GM18507 (cell line): ENCODE measurements around the gene KDM2A.

Experiments
- DNase-seq: peaks from one replicate; pipeline ENCODE4 v3.0.0; 2011; ENCODE audit warnings: low read depth; ENCODE audit not compliant: insufficient read length; ENCODE audit errors: extremely low spot score
- FAIRE-seq: peaks from 2 replicates; lab custom pipeline; 2011; peaks lifted over from hg19 to GRCh38; lab: Jason Lieb, UNC

KDM2A gene

DNA sequence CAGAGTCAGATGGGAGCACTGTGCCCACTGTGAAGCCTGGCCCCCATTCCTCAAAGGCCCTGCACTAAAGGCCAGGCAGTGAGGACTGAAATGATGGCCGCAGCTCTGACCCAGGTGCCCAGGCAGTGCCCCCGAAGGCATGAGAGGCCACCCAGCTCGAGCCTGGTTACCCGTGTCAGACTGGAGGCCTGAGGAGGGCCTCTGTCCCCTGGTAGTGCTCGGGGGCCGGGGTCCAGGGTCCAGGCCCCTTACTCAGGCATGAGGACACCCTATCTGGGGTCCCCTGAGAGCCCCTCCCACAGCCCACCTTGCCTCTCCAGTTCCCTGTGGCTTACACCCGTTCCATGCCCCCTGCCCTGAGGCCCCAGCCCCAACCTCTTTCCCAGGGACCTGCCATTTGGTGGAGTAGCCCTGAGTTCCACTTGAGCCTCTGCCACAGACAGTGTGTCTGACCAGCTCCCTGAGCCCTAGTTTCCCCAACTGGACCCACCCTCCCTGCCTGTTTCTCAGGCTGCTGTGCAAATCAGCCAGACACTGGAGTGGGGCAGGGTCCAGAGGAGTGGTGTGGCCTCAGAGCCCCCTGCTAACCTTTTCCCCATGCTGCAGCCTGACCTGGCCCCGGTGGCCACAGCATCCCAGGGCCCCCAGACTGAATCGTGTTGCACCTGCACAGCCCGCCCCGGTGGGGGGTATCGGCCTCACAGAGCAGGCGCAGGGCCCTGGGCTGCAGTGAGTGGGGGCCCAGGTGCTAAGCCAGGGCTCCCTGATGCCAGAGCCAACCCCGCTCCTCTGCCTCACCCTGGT is 159.3 kb downstream of the KDM2A start:
- DNase-seq (no peak), FAIRE-seq (no peak)

DNA sequence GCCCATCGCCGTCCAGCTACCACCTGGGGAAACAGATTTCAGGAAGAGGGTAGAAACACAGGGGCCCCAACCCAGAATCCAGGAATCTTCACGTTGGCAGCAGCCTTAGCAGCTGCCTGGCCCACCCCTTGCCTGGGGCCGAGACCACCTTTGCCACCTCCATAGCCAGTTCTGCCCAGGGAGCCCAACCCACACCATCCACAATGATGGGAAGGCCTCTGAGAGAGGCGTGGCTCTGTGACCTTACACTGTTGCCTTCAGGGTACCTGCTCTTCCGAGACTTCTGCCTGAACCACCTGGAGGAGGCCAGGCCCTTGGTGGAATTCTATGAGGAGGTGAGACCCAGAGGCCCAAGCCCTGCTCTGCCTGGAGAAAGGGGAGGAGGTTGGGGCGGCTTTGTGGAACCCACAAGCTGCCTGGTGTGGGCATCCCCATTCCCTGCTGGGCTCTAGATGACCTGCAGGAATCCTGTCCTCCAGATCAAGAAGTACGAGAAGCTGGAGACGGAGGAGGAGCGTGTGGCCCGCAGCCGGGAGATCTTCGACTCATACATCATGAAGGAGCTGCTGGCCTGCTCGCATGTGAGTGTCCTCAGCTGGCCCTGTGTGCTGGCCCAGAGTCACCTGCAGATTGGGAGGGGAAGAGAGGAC is 160.0 kb downstream of the KDM2A start:
- DNase-seq (no peak), FAIRE-seq (no peak)

DNA sequence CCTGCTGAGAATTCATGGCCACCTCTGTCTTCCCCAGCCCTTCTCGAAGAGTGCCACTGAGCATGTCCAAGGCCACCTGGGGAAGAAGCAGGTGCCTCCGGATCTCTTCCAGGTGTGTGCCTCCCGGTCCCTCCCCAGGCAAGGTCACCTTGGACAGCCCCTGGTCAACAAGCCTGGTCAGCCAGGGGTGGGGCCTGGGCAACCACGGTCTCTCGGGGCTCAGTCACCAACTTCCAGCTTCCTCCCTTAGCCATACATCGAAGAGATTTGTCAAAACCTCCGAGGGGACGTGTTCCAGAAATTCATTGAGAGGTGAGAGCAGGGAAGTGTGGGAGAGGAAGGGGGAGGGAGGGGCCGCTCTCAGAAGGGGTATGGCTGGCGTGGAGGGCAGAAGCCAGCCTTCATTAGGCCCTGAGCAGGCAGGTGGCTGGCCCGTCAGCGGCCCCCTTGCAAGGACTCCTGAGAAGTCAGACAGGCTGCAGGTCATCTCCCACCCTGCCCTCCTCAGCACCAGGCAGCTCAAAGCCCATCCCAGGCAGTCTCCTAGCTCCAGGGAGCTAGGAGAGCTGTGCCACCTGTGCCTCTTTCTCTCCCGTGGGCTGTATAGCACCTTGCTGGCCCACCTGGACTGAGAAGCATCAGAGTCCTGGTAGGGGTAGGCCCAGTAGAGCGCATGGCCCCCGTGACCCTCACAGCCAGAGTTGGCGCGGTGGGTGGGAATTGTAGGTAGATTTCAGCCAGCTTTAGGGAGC is 160.7 kb downstream of the KDM2A start:
- DNase-seq = no peak

DNA sequence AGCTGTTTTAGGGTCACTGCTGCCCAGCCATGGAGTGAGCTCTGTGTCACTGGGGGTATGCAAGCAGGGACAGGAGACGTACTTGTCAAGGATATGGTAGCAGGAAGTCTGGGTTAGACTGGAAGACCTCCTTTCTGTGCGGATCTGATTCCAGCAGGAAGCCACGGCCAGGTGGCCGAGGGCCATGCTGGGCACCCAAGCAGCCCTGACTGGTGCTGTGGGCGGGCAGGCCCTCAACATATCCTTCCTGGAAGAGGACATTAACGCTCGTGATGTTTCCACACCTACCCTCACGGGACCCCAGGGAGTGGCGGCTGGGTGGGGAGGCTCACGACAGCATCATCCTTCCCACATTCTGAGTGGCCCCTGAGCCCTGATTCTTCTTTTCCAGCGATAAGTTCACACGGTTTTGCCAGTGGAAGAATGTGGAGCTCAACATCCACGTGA is 161.3 kb downstream of the KDM2A start:
- DNase-seq = no peak
- no peak for FAIRE-seq

More for the DNA sequence above, 160.7 kb downstream of the KDM2A start:
- no peak for FAIRE-seq

DNA sequence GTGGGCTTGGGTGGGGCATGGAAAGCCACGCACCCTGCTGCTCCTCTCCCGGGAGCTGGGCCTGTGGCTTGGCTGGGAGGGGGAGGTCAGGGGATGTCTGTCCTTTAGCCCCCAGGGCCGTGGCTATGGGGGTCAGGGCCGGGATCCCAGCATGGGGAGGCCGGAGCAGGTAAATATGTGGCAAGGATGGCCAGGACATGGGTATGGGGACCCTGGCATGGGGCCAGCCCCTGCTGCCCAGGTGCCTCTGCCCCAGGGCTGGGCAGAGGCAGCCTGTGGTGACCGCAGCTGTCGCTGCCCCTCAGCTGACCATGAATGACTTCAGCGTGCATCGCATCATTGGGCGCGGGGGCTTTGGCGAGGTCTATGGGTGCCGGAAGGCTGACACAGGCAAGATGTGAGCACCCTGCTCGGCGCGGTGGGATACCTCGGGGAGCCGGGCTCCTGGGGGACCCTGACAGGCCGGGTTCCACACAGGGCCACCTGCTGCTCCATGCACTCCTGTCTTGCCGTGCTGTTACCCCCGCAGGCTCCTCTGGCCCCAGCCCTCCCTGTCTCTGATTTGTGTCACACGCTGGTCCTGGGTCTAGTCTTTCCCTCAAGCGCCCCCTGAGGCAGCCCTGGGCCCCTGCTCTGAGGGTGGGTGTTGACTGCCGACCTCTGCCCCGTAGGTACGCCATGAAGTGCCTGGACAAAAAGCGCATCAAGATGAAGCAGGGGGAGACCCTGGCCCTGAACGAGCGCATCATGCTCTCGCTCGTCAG is 161.9 kb downstream of the KDM2A start:
- FAIRE-seq (no peak), DNase-seq (no peak)

DNA sequence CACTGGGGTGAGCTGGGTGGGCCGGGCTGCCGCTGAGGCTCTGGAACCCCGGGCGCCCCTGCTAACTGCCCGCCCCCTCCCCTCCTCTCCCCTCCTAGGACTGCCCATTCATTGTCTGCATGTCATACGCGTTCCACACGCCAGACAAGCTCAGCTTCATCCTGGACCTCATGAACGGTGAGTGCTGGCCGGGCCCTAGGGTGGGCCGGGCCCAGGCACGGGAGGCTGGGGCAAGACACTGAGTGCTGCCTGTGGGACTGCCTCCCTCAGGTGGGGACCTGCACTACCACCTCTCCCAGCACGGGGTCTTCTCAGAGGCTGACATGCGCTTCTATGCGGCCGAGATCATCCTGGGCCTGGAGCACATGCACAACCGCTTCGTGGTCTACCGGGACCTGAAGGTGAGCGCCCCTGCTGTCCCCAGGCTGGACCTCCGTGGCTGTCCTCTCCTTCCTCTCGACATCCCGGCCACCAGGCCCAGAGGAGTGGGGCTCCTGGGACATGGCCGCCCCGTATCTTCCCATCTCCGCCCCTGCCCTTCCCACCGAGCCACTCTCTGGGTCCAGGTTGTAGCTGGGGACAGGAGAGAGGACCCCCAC is 162.6 kb downstream of the KDM2A start:
- FAIRE-seq = no peak
- no peak for DNase-seq

DNA sequence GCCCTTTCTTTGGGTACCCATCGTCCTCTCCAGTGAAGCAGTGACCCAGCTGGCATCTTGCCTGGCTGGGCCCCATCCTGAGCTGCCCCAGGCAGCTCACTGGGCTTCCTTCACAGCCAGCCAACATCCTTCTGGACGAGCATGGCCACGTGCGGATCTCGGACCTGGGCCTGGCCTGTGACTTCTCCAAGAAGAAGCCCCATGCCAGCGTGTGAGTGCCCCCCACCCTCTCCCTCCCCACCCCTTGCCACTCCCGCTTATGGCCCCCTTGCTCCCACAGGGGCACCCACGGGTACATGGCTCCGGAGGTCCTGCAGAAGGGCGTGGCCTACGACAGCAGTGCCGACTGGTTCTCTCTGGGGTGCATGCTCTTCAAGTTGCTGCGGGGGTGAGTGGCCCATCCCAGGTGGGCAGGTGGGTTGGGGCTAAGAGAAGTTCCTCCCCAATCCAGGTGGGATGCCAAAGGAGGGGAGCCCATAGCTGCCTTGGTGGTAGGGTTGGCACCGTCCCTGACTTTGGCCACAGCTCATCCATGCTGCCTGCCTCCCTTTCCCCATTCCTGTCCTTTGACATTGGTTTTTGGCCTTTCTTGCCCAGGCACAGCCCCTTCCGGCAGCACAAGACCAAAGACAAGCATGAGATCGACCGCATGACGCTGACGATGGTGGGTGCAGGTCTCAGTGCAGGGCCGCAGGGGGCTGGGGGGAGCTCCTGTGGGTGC is 163.3 kb downstream of the KDM2A start:
- FAIRE-seq (no peak), DNase-seq (no peak)

DNA sequence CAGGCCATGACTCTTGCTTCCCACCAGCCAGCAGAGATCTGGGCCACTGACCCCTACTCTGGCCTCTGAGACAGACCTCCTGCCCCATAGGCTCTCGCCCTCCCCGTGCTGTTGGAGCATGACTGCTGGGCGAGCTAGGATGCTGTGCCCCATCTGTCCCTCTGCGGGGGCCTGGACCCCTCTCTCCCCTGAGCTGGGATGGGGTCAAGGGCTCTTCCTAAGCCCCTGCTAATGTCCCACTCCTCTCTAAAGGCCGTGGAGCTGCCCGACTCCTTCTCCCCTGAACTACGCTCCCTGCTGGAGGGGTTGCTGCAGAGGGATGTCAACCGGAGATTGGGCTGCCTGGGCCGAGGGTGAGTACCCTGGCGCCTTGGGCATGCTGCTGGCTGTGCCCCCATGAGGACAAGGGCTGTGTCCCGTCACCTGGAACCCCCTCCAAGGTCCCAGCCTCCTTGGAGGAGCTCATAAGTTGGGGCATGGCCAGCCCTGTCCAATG is 163.9 kb downstream of the KDM2A start:
- FAIRE-seq (no peak), DNase-seq (no peak)

DNA sequence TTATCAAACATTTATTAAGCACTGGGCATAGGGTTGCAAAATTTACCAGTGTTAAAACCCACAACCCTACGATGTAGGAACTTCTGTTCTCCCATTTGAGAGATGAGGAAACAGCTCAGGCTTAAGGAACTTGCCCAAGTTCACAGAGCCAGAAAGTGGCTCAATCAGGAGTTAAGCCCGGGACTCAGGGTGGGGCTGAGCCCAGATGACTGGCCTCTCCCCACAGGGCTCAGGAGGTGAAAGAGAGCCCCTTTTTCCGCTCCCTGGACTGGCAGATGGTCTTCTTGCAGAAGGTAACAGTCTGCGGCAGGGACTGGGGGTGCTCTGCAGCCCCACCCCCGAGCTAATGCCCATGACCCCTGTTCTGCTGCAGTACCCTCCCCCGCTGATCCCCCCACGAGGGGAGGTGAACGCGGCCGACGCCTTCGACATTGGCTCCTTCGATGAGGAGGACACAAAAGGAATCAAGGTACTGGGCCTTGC is 164.5 kb downstream of the KDM2A start:
- FAIRE-seq (no peak), DNase-seq (no peak)

DNA sequence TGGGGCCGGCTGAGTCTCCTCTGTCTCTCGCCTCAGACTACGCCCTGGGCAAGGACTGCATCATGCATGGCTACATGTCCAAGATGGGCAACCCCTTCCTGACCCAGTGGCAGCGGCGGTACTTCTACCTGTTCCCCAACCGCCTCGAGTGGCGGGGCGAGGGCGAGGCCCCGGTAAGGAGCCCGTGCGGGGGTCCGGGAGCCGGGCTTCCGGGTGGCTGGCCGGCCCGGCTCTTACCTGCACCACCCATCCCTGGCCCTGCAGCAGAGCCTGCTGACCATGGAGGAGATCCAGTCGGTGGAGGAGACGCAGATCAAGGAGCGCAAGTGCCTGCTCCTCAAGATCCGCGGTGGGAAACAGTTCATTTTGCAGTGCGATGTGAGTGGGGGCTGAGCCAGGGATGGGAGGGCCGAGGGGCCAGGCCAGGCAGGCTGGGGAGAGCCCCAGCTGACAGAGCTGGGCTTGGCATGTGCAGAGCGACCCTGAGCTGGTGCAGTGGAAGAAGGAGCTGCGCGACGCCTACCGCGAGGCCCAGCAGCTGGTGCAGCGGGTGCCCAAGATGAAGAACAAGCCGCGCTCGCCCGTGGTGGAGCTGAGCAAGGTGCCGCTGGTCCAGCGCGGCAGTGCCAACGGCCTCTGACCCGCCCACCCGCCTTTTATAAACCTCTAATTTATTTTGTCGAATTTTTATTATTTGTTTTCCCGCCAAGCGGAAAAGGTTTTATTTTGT is 165.9 kb downstream of the KDM2A start:
- DNase-seq = no peak
- no peak for FAIRE-seq

DNA sequence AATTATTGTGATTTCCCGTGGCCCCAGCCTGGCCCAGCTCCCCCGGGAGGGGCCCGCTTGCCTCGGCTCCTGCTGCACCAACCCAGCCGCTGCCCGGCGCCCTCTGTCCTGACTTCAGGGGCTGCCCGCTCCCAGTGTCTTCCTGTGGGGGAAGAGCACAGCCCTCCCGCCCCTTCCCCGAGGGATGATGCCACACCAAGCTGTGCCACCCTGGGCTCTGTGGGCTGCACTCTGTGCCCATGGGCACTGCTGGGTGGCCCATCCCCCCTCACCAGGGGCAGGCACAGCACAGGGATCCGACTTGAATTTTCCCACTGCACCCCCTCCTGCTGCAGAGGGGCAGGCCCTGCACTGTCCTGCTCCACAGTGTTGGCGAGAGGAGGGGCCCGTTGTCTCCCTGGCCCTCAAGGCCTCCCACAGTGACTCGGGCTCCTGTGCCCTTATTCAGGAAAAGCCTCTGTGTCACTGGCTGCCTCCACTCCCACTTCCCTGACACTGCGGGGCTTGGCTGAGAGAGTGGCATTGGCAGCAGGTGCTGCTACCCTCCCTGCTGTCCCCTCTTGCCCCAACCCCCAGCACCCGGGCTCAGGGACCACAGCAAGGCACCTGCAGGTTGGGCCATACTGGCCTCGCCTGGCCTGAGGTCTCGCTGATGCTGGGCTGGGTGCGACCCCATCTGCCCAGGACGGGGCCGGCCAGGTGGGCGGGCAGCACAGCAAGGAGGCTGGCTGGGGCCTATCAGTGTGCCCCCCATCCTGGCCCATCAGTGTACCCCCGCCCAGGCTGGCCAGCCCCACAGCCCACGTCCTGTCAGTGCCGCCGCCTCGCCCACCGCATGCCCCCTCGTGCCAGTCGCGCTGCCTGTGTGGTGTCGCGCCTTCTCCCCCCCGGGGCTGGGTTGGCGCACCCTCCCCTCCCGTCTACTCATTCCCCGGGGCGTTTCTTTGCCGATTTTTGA is 166.8 kb downstream of the KDM2A start:
- FAIRE-seq (no peak), DNase-seq (no peak)

DNA sequence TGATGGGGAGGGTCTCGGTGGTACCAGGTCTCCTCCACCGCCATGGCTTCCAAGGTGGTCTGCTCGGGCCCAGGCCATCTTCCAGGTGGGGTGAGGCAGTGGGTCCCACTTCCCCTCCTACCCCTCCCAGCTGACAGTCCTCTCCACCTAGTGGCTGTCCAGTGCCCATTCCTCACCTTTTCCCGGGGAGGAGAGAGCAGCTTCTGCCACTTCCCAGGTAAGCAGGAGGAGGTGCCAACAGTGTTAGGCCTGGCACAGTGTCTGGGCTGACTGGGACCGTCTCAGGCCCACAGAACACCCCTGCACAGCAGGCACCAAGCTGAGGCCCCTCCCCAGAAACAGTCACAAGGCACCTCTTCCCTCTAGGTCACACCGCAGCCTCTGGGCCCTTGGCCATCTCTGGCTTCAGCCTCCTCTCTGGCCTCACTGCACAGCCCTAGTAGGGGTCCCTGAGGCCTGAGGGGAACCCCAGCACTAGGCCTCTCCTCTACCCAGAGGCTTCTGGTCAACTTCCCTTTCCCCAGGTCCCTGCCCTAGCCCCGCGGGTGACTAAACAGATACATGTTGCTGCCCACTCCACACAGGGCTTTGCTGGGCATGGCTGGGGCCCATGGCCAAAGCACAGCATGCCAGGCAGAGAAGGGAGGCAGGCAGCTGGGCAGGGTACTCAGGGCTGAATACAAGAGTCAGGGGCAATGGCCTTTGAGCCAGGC is 167.7 kb downstream of the KDM2A start:
- DNase-seq (no peak), FAIRE-seq (no peak)

DNA sequence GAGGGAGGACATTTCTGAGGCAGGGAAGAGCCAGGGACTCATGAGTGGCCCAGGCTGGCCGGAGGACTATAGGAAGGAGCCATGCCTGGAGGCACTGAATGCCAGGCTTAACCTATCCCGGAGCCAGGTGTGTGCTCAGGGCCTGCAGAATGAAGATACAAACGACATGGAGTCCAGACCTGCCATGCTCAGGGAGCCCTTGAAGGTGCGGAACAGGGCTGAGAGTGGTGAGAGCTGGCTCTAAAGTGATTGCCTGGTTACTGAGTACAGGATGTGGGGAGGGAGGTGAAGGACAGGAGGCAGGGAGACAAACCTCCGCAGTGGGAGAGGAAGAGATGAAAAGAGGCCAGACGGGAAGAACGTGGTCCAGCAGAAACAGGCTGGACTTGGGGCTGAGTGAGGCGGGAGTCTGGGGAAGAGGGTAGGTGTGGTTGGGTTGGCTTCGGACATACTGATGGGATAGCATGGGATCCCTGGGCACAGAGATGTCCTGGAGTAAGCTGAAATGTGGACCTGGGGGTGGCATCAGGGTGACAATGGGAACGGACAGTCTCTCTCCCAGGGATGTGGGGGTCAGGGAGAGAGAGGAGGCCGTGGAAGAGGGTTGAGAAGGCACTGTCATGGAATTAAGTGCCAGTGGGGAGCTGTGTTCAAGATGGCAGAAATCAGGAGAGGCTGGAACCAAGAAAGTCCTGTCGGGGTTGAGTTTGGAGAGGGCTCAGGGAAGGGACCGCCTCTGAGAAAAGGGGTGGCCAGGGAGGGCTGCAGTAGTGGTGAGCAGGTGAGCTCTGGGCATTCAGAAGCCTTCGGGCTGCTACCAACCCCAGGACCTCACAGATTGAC is 168.5 kb downstream of the KDM2A start:
- FAIRE-seq (no peak), DNase-seq (no peak)

DNA sequence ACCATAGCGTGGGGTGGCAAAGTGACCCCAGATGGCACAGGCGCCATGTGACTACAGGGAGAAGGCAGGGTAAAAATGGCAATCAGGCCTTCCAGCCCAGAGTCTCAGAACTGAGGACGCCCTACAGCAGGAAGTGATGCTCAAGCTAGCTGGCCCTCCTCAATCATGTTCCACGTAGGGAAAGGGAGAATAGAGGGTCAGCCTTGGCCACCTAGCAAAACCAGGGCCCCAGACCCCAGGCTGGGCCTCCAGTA is 169.1 kb downstream of the KDM2A start:
- FAIRE-seq (no peak), DNase-seq (no peak)

DNA sequence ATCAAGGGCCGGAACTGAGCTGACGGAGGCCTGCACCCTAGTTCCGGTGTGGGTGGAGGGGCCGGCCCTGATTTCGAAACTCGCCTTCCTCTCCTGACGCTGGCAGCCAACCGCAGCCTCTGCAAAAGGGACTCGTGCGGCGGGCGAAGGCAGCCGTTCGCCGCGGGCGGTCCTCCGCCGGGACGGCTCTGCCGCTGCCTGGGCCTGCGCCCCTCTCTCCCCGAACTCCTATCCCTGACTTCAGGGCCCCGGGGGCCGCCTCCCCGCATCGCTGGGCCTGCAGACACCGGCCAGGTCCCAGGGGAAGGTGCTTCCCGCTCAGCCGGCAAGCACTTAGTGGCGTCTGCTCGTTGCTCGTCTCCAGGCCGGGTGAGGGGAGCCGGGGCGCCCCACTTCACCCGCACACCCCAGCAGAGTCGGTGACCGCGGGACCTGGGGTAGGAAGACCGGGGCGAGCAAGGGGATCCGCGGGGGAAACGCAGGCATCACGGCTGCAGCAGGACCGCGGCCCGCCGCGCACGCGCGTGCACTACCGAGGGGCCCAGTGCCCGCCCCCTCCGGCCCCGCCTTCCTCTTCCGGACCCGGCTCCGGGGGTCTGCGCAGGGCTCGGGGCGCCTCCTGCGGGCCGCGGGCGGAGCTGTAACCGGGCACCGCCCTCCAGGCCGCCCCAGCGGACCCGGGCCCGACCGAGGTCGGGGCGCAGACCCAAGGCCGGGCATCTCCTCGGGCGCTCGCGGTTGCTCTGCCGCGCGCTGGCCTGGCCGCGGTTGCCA is 169.6 kb downstream of the KDM2A start:
- DNase-seq (peak; percentile 74), FAIRE-seq (peak; percentile 95)
